DND-41 (cell line): ENCODE results near the gene GBE1.

Experiments used
- ATAC-seq: fragments of 200-7000 bp; cut with Tn5 transposase; 3 replicates; pipeline ENCODE4 v1.9.1; 2021; ENCODE audit warnings: low read depth; ENCODE audit not compliant: insufficient read depth
- DNase-seq: peaks from one replicate; pipeline ENCODE4 v3.0.0-alpha.2; 2020
- H2AFZ ChIP-seq: 2 replicates; pipeline ENCODE4 v1.6.0; 2012; ENCODE audit warnings: low read depth, low read length
- H3K27ac ChIP-seq: 2 replicates; pipeline ENCODE4 v1.5.1; 2012; ENCODE audit warnings: low read length, inconsistent platforms
- H3K27me3 ChIP-seq: fragments of 200-600 bp; sonication (generic); 2 replicates; pipeline ENCODE4 v1.6.0; 2012; ENCODE audit warnings: low read length, mild to moderate bottlenecking, inconsistent platforms; ENCODE audit not compliant: insufficient read depth, poor library complexity
- H3K36me3 ChIP-seq: 2 replicates; pipeline ENCODE4 v1.5.1; 2012; ENCODE audit warnings: low read length, inconsistent platforms; ENCODE audit not compliant: insufficient read depth
- H3K4me1 ChIP-seq: 2 replicates; pipeline ENCODE4 v1.5.1; 2012; ENCODE audit warnings: mild to moderate bottlenecking, low read length; ENCODE audit not compliant: insufficient read depth
- H3K4me2 ChIP-seq: 2 replicates; pipeline ENCODE4 v1.6.0; 2012; ENCODE audit warnings: mild to moderate bottlenecking, moderate library complexity, low read length, inconsistent platforms; ENCODE audit not compliant: insufficient read depth
- H3K4me3 ChIP-seq, 2 experiments: fragments of 200-600 bp in 1 of 2; shearing (Covaris generic) in 1 of 2; 2 replicates each; pipeline ENCODE4 v1.5.1; 2012 to 2016; ENCODE audit warnings: inconsistent platforms in 2 of 2, low read length in 2 of 2, mild to moderate bottlenecking in 2 of 2, low read depth in 1 of 2, moderate library complexity in 1 of 2
- H3K79me2 ChIP-seq: 2 replicates; pipeline ENCODE4 v1.6.0; 2012; ENCODE audit warnings: low read length, inconsistent platforms; ENCODE audit not compliant: insufficient read depth
- H3K9ac ChIP-seq: 2 replicates; pipeline ENCODE4 v1.6.0; 2012; ENCODE audit warnings: low read depth, mild to moderate bottlenecking, inconsistent platforms, low read length, moderate library complexity
- H3K9me3 ChIP-seq: 2 replicates; pipeline ENCODE4 v1.5.1; 2012; ENCODE audit warnings: low read length, moderate library complexity, mild to moderate bottlenecking, inconsistent platforms; ENCODE audit not compliant: insufficient read depth, severe bottlenecking
- H4K20me1 ChIP-seq: 2 replicates; pipeline ENCODE4 v1.6.0; 2012; ENCODE audit warnings: low read length; ENCODE audit not compliant: insufficient read depth
- CTCF ChIP-seq: IDR thresholded peaks from 2 replicates; pipeline ENCODE4 v1.5.1; 2012; ENCODE audit warnings: borderline replicate concordance, low read length, moderate library complexity, mild to moderate bottlenecking; ENCODE audit not compliant: poor library complexity, severe bottlenecking; ENCODE audit errors: extremely low read depth
- EZH2 ChIP-seq: IDR thresholded peaks from 3 replicates; pipeline ENCODE4 v1.6.1; 2012; ENCODE audit warnings: borderline replicate concordance, low read depth, mild to moderate bottlenecking, moderate library complexity, low read length, inconsistent platforms; ENCODE audit not compliant: severe bottlenecking

Gene GBE1

GRCh38 chr3:81545572-81545971 lies 215.9 kb downstream of the GBE1 start:
- Histone ChIP-seq H3K9me3 (peaks cover 17% of the 10 kb centered on the region), H3K27ac (no peak overlapping the region)

GRCh38 chr3:81544385-81544784 lies 217.1 kb downstream of the GBE1 start:
- DNase-seq (no peak), ATAC-seq (no peak)
- H3K9ac ChIP-seq = no peak overlapping the region
- TF ChIP-seq EZH2 (no peak), CTCF (no peak)
- peaks cover 8% of the 10 kb centered on the region for H3K9me3 ChIP-seq
- H3K27ac ChIP-seq = no peak overlapping the region
- no peaks in the 10 kb centered on the region for H3K4me1 ChIP-seq
- no peaks in the 10 kb centered on the region for H4K20me1 ChIP-seq
- no peaks in the 10 kb centered on the region for H3K79me2 ChIP-seq
- H3K4me2 ChIP-seq = no peak overlapping the region
- H3K27me3 ChIP-seq = no peaks in the 10 kb centered on the region
- H3K4me3 ChIP-seq = no peak overlapping the region
- H2AFZ ChIP-seq = no peak overlapping the region
- H3K36me3 ChIP-seq = peaks cover 49% of the 10 kb centered on the region

More at GRCh38 chr3:81545572-81545971, 215.9 kb downstream of the GBE1 start:
- no peaks in the 10 kb centered on the region for H4K20me1 ChIP-seq
- no peaks in the 10 kb centered on the region for H3K27me3 ChIP-seq
- no peak overlapping the region for H3K4me3 ChIP-seq
- H3K36me3 ChIP-seq = peaks cover 58% of the 10 kb centered on the region
- H3K4me1 ChIP-seq = no peaks in the 10 kb centered on the region
- no peak overlapping the region for H3K4me2 ChIP-seq
- no peak overlapping the region for H3K9ac ChIP-seq
- H2AFZ ChIP-seq = no peak overlapping the region
- ATAC-seq (no peak), DNase-seq (no peak)
- no peaks in the 10 kb centered on the region for H3K79me2 ChIP-seq
- TF ChIP-seq CTCF (no peak), EZH2 (no peak)

GRCh38 chr3:81540787-81541186 lies 220.7 kb downstream of the GBE1 start:
- Histone ChIP-seq H2AFZ (no peak overlapping the region), H3K4me1 (no peaks in the 10 kb centered on the region), H4K20me1 (no peaks in the 10 kb centered on the region), H3K9me3 (no peaks in the 10 kb centered on the region), H3K9ac (no peak overlapping the region), H3K4me2 (no peak overlapping the region), H3K27me3 (no peaks in the 10 kb centered on the region), H3K4me3 (no peak overlapping the region), H3K79me2 (no peaks in the 10 kb centered on the region), H3K36me3 (peaks cover 51% of the 10 kb centered on the region), H3K27ac (no peak overlapping the region)
- TF ChIP-seq EZH2 (no peak), CTCF (no peak)
- ATAC-seq = no peak
- no peak for DNase-seq

- no peak overlapping the region for H3K4me2 ChIP-seq
- no peak overlapping the region for H3K27ac ChIP-seq
- H3K36me3 ChIP-seq = peaks cover 74% of the 10 kb centered on the region
- H3K9me3 ChIP-seq = peaks cover 2% of the 10 kb centered on the region
- H4K20me1 ChIP-seq = no peaks in the 10 kb centered on the region
- TF ChIP-seq CTCF (no peak), EZH2 (no peak)
- no peak overlapping the region for H3K9ac ChIP-seq
- no peaks in the 10 kb centered on the region for H3K27me3 ChIP-seq
- no peak overlapping the region for H2AFZ ChIP-seq
- ATAC-seq (no peak), DNase-seq (no peak)
- no peak overlapping the region for H3K4me3 ChIP-seq
- no peaks in the 10 kb centered on the region for H3K79me2 ChIP-seq
- no peaks in the 10 kb centered on the region for H3K4me1 ChIP-seq
These were observed 229.6 kb downstream of the GBE1 start for GRCh38 chr3:81531846-81532245.
